ENCODE data around the gene MACROD1. TPM values are rescaled to one million over a fixed set of nuclear protein-coding genes. Genes with fewer than 3 reads are reported as not detected.
A peak's percentile ranks its signal among the peaks of the same experiment; 100 is the strongest.

Gene MACROD1
- total and polyA plus RNA-seq, 9 of the 15 experiments (the other 6 are each of a cell fraction or from before 2014, with no cell fraction given), result 1.1 to 60.0 (median 26.4) TPM

- no peak for TF ChIP-seq ZNF518B (CRISPR knock-in tag; IDR thresholded peaks at IDR 0.05)
- TF ChIP-seq HBP1 (CRISPR knock-in tag; IDR thresholded peaks at IDR 0.05), result 0 out of 2 replicates have a peak, but pooled peaks have one; percentile 13
- TF ChIP-seq FUS (optimal IDR thresholded peaks at IDR 0.05; ENCODE audit: low read depth, low read length), result no peak
- 0 out of 2 replicates have a peak, but pooled peaks have one; percentile 3 for TF ChIP-seq ZBTB1 (CRISPR knock-in tag; IDR thresholded peaks at IDR 0.05; ENCODE audit: borderline replicate concordance, low read depth)
- TF ChIP-seq NR2C1 (IDR thresholded peaks at IDR 0.05), result peak; percentile 55; the same call in 1 of the 2 replicates
- no peak for TF ChIP-seq NR2C1 (tag; IDR thresholded peaks at IDR 0.05)
- 0 out of 2 replicates have a peak, but pooled peaks have one; percentile 46 for TF ChIP-seq ZBTB7A (IDR thresholded peaks at IDR 0.05; ENCODE audit: borderline replicate concordance, control insufficient read depth, low read depth, low read length)
- TF ChIP-seq SFPQ (IDR thresholded peaks at IDR 0.05; ENCODE audit: low read depth, low read length), result no peak
- TF ChIP-seq ZBTB12 (CRISPR knock-in tag; IDR thresholded peaks at IDR 0.05), result no peak
- TF ChIP-seq ATF7 (IDR thresholded peaks at IDR 0.05), result peak; percentile 79
- TF ChIP-seq ARID3B (CRISPR knock-in tag; IDR thresholded peaks at IDR 0.05; ENCODE audit: borderline replicate concordance), result no peak
- TF ChIP-seq IFI16 (CRISPR knock-in tag; IDR thresholded peaks at IDR 0.05), result no peak
- TF ChIP-seq CREB5 (CRISPR knock-in tag; IDR thresholded peaks at IDR 0.05), result no peak
Observed at GRCh38 chr11:64146036-64146955, 19.6 kb downstream of the MACROD1 start (continued).
